Thyroid gland (tissue), 4 donors: ENCODE results near the gene OR52K2. TPM values are rescaled to one million over a fixed set of nuclear protein-coding genes. Genes with fewer than 3 reads are reported as not detected.

Experiments
- DNase-seq, 2 donors: peaks; one replicate each; pipeline ENCODE4 v3.0.0-alpha.2; 2019
- H3K27ac ChIP-seq, 3 donors: fragments of 200-600 bp; sonication (generic); 1 replicate in 2 of 3; 2 replicates in 1 of 3; pipeline ENCODE4 v1.5.1; 2016 to 2019; ENCODE audit warnings: mild to moderate bottlenecking in 1 of 3, moderate library complexity in 1 of 3
- H3K27me3 ChIP-seq: fragments of 200-600 bp; sonication (generic); one replicate; pipeline ENCODE4 v1.5.1; 2019
- H3K36me3 ChIP-seq, 2 donors: fragments of 200-600 bp; sonication (generic); one replicate each; pipeline ENCODE4 v1.5.1; 2016 to 2019
- H3K4me1 ChIP-seq, 2 donors: fragments of 200-600 bp; sonication (generic); one replicate each; pipeline ENCODE4 v1.5.1; 2017 to 2019
- H3K4me3 ChIP-seq, 3 donors: fragments of 200-600 bp; sonication (generic); replicated peaks in 1 of 3; 1 replicate in 2 of 3; 2 replicates in 1 of 3; pipeline ENCODE4 v1.5.1; 2016; ENCODE audit warnings: mild to moderate bottlenecking in 1 of 3
- H3K9me3 ChIP-seq: fragments of 200-600 bp; sonication (generic); one replicate; pipeline ENCODE4 v1.5.1; 2017
- CTCF ChIP-seq, 6 experiments: fragments of 200-600 bp in 3 of 6; fragments of 450-650 bp in 3 of 6; sonication (generic) in 3 of 6; IDR thresholded peaks; one replicate each; pipeline ENCODE4 v1.5.1; 2016 to 2019; ENCODE audit warnings: antibody characterized with exemption in 6 of 6, mild to moderate bottlenecking in 2 of 6, inconsistent platforms in 1 of 6, moderate library complexity in 1 of 6
- POLR2A ChIP-seq, 2 donors: fragments of 450-650 bp; IDR thresholded peaks; one replicate each; pipeline ENCODE4 v1.6.1; 2017; ENCODE audit warnings: antibody characterized with exemption in 2 of 2, mild to moderate bottlenecking in 2 of 2, moderate library complexity in 1 of 2
- WGBS, 2 donors: methylation state at CpG; one replicate each; pipeline ENCODE4 v1.1.5; 2017; 5-methylcytosine and 5-hydroxymethylcytosine counted together
- intact Hi-C: fragments of 100-400 bp; cut with DNase I; formaldehyde crosslinking; loops from one replicate; pipeline ENCODE4 v1.15.1; 2023
- total RNA-seq, 4 donors: library from RNA; depleted of rRNA; stranded (reverse); fragments of >200 nt; gene quantifications; one replicate each; pipeline ENCODE4 v1.2.3, GENCODE V29; 2016

The OR52K2 gene
- total RNA-seq, 4 donors from 2014 or later, result not detected

- no peak for TF ChIP-seq POLR2A (IDR thresholded peaks at IDR 0.05)
- no peak for TF ChIP-seq CTCF (IDR thresholded peaks at IDR 0.05)
- no peaks in the 10 kb centered on the region for H3K36me3 ChIP-seq
Observed at GRCh38 chr11:4454021-4454420, 4.9 kb downstream of the OR52K2 start.

GRCh38 chr11:4455419-4455818 lies 6.3 kb downstream of the OR52K2 start:
- Histone ChIP-seq H3K27me3 (no peaks in the 10 kb centered on the region), H3K27ac (no peak overlapping the region), H3K36me3 (no peaks in the 10 kb centered on the region), H3K4me1 (no peaks in the 10 kb centered on the region), H3K9me3 (no peaks in the 10 kb centered on the region), H3K4me3 (no peak overlapping the region)
- no peak for DNase-seq
- intact Hi-C loops, result no loop called here
- no peak for TF ChIP-seq POLR2A (IDR thresholded peaks at IDR 0.05)
- TF ChIP-seq CTCF (IDR thresholded peaks at IDR 0.05), result no peak
- 32 to 50% methylated on average over 1 of the region's 1 CpG for WGBS, 2 donors

More at GRCh38 chr11:4454021-4454420, 4.9 kb downstream of the OR52K2 start:
- H3K27ac ChIP-seq, result no peak overlapping the region
- no peaks in the 10 kb centered on the region for H3K9me3 ChIP-seq
- DNase-seq, result no peak
- H3K4me1 ChIP-seq, result no peaks in the 10 kb centered on the region
- intact Hi-C loops, result no loop called here
- H3K4me3 ChIP-seq, result no peak overlapping the region
- H3K27me3 ChIP-seq, result no peaks in the 10 kb centered on the region

- no peak for DNase-seq
- no peak overlapping the region for H3K4me3 ChIP-seq
- intact Hi-C loops, result no loop called here
- H3K4me1 ChIP-seq, result no peaks in the 10 kb centered on the region
- H3K27ac ChIP-seq, result no peak overlapping the region
- H3K27me3 ChIP-seq, result no peaks in the 10 kb centered on the region
- 55 to 70% methylated on average over 4 of the region's 4 CpGs for WGBS, 2 donors
- no peak for TF ChIP-seq POLR2A (IDR thresholded peaks at IDR 0.05)
- TF ChIP-seq CTCF (IDR thresholded peaks at IDR 0.05), result no peak
- no peaks in the 10 kb centered on the region for H3K36me3 ChIP-seq
- no peaks in the 10 kb centered on the region for H3K9me3 ChIP-seq
Observed at GRCh38 chr11:4459500-4459899, 10.4 kb downstream of the OR52K2 start.

- no peaks in the 10 kb centered on the region for H3K4me1 ChIP-seq
- H3K9me3 ChIP-seq, result no peaks in the 10 kb centered on the region
- intact Hi-C loops, result no loop called here
- WGBS, 2 donors, result 86 to 88% methylated on average over 4 of the region's 4 CpGs
- H3K27me3 ChIP-seq, result no peaks in the 10 kb centered on the region
- no peaks in the 10 kb centered on the region for H3K36me3 ChIP-seq
- no peak for DNase-seq
- no peak for TF ChIP-seq CTCF (IDR thresholded peaks at IDR 0.05)
- no peak for TF ChIP-seq POLR2A (IDR thresholded peaks at IDR 0.05)
- no peak overlapping the region for H3K27ac ChIP-seq
- H3K4me3 ChIP-seq, result no peak overlapping the region
Observed at GRCh38 chr11:4460151-4460550, 11.1 kb downstream of the OR52K2 start.

GRCh38 chr11:4464216-4465159 lies 15.4 kb downstream of the OR52K2 start:
- intact Hi-C loops, result no loop called here
- Histone ChIP-seq H3K36me3 (no peaks in the 10 kb centered on the region), H3K27me3 (no peaks in the 10 kb centered on the region), H3K9me3 (no peaks in the 10 kb centered on the region), H3K4me3 (no peak overlapping the region), H3K4me1 (no peaks in the 10 kb centered on the region), H3K27ac (no peak overlapping the region)
- TF ChIP-seq CTCF (IDR thresholded peaks at IDR 0.05) (no peak), POLR2A (IDR thresholded peaks at IDR 0.05) (no peak)
- no peak for DNase-seq
- 92 to 93% methylated on average over 5 of the region's 5 CpGs for WGBS, 2 donors
